ENCODE measurements around the gene KIF26B. TPM values are rescaled to one million over a fixed set of nuclear protein-coding genes. Genes with fewer than 3 reads are reported as not detected.

The KIF26B gene
- total RNA-seq, 3 donors from 2014 or later (not counting 1 experiment from before 2014, with no cell fraction given) = 0.16 to 0.96 (median 0.18) TPM

DNA sequence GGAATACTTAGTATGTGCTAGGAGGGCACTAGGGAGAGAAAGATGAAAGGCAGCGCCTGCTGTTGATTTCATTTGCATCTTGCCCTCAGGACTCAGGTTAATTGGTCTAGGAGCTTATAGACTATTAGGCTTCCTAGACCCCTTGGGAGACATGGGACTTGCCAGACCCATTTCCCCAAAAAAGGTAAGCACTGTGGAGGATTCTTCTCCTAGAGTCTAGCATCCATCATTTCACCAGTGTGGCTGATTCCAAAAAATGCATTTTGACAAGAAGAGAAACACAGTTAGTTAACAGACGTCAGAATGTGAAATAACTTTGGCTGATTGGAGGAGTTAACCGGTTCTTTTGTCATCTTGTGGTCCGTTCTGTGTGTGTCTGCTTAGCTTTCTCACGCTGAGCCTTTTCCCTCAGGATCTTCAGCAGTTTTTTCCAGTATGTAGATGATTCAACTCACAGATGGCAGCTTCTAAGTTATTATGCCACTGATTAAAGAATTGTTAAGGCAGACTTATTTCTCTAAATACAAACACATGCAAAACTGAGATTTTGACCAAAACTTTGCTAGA is 108.8 kb downstream of the KIF26B start:
- H3K27me3 ChIP-seq (ENCODE audit: control insufficient read depth, insufficient read depth, low read length) = no peaks in the 10 kb centered on the region
- H3K4me1 ChIP-seq (ENCODE audit: control insufficient read depth, insufficient read depth, low read length) = peaks cover 9% of the 10 kb centered on the region
- no peaks in the 10 kb centered on the region for H3K36me3 ChIP-seq (ENCODE audit: control insufficient read depth, insufficient read depth, low read length)
- H3K36me3 Mint-ChIP-seq = no peaks in the 10 kb centered on the region
- intact Hi-C loops (cut with micrococcal nuclease) = no loop called here
- no peak overlapping the region for H3K4me3 Mint-ChIP-seq
- TF ChIP-seq, protein P1, sequence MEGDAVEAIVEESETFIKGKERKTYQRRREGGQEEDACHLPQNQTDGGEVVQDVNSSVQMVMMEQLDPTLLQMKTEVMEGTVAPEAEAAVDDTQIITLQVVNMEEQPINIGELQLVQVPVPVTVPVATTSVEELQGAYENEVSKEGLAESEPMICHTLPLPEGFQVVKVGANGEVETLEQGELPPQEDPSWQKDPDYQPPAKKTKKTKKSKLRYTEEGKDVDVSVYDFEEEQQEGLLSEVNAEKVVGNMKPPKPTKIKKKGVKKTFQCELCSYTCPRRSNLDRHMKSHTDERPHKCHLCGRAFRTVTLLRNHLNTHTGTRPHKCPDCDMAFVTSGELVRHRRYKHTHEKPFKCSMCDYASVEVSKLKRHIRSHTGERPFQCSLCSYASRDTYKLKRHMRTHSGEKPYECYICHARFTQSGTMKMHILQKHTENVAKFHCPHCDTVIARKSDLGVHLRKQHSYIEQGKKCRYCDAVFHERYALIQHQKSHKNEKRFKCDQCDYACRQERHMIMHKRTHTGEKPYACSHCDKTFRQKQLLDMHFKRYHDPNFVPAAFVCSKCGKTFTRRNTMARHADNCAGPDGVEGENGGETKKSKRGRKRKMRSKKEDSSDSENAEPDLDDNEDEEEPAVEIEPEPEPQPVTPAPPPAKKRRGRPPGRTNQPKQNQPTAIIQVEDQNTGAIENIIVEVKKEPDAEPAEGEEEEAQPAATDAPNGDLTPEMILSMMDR (IDR thresholded peaks at IDR 0.05) = no peak
- H3K4me1 Mint-ChIP-seq = no peaks in the 10 kb centered on the region
- no peak overlapping the region for H3K27ac ChIP-seq (ENCODE audit: low read length)
- 83% methylated on average over 5 of the region's 5 CpGs for WGBS (ENCODE audit: insufficient coverage)
- H3K27ac Mint-ChIP-seq = no peak overlapping the region
- peaks cover 0 to 3% of the 10 kb centered on the region in 2 donors for H3K27me3 Mint-ChIP-seq (ENCODE audit: low read depth in 2 of 2)
- H3K4me3 ChIP-seq (ENCODE audit: low read length) = no peak overlapping the region
- no peaks in the 10 kb centered on the region for H3K9me3 ChIP-seq (ENCODE audit: control insufficient read depth, insufficient read depth, low read length)
- no peaks in the 10 kb centered on the region for H3K9me3 Mint-ChIP-seq
- DNase-seq (no peak), ATAC-seq (no peak)

DNA sequence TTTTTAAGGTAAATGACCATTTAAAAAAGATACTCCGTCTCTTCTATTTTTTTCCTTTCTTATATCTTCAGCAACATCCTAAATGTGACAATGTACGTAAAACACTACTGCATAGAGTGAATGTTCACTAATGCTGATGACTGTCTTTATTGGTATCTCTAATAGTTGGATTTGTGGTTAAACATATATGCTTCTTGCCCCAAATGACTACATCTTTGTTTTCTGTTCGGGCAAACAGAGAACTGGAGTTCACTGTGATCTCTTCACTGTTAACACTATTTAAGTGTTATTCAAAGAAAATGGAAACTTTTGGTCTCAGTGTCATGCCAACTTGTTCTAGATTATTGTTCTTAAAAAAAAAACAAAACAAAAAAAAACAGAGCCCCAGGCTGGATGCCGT is 109.4 kb downstream of the KIF26B start:
- 85% methylated on average over 1 of the region's 4 CpGs for WGBS (ENCODE audit: insufficient coverage)
- no peak for ATAC-seq
- no peaks in the 10 kb centered on the region for H3K36me3 ChIP-seq (ENCODE audit: control insufficient read depth, insufficient read depth, low read length)
- peaks cover 0 to 3% of the 10 kb centered on the region in 2 donors for H3K27me3 Mint-ChIP-seq (ENCODE audit: low read depth in 2 of 2)
- TF ChIP-seq, protein P1 (IDR thresholded peaks at IDR 0.05) = no peak
- no peaks in the 10 kb centered on the region for H3K4me1 Mint-ChIP-seq
- no peak overlapping the region for H3K4me3 Mint-ChIP-seq
- no peak overlapping the region for H3K4me3 ChIP-seq (ENCODE audit: low read length)
- intact Hi-C loops (cut with micrococcal nuclease) = no loop called here
- no peak overlapping the region for H3K27ac Mint-ChIP-seq
- no peaks in the 10 kb centered on the region for H3K27me3 ChIP-seq (ENCODE audit: control insufficient read depth, insufficient read depth, low read length)
- H3K27ac ChIP-seq (ENCODE audit: low read length) = no peak overlapping the region
- H3K4me1 ChIP-seq (ENCODE audit: control insufficient read depth, insufficient read depth, low read length) = peaks cover 9% of the 10 kb centered on the region
- no peak for DNase-seq
- no peaks in the 10 kb centered on the region for H3K36me3 Mint-ChIP-seq
- H3K9me3 Mint-ChIP-seq = no peaks in the 10 kb centered on the region
- H3K9me3 ChIP-seq (ENCODE audit: control insufficient read depth, insufficient read depth, low read length) = no peaks in the 10 kb centered on the region

DNA sequence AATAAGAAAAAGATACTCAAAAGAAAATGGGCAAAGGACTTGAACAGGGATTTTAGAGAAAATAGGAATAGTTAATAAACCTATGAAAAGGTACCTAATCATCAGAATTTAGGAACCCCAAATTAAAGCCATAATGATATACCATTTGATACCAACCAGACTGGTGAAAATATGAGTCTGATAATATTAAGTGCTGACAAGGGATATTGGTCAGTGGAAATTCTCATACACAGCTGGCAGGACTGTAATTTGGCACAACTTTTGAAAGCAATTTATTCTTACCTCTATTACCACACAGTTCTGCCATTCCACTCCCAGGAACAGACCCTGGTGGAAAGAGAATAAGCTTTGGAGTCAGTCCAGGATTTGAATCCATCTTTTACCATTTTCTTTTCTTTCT is 111.3 kb downstream of the KIF26B start:
- Histone ChIP-seq H3K4me3 (ENCODE audit: low read length) (no peak overlapping the region), H3K27me3 (ENCODE audit: control insufficient read depth, insufficient read depth, low read length) (no peaks in the 10 kb centered on the region), H3K9me3 (ENCODE audit: control insufficient read depth, insufficient read depth, low read length) (no peaks in the 10 kb centered on the region), H3K36me3 (ENCODE audit: control insufficient read depth, insufficient read depth, low read length) (no peaks in the 10 kb centered on the region), H3K27ac (ENCODE audit: low read length) (no peak overlapping the region), H3K4me1 (ENCODE audit: control insufficient read depth, insufficient read depth, low read length) (no peaks in the 10 kb centered on the region)
- TF ChIP-seq, protein P1 (IDR thresholded peaks at IDR 0.05) = no peak
- ATAC-seq (no peak), DNase-seq (no peak)
- H3K4me3 Mint-ChIP-seq = no peak overlapping the region
- H3K36me3 Mint-ChIP-seq = no peaks in the 10 kb centered on the region
- no peak overlapping the region for H3K27ac Mint-ChIP-seq
- H3K9me3 Mint-ChIP-seq = no peaks in the 10 kb centered on the region
- no peaks in the 10 kb centered on the region for H3K4me1 Mint-ChIP-seq
- intact Hi-C loops (cut with micrococcal nuclease) = no loop called here
- peaks cover 0 to 8% of the 10 kb centered on the region in 2 donors for H3K27me3 Mint-ChIP-seq (ENCODE audit: low read depth in 2 of 2)

DNA sequence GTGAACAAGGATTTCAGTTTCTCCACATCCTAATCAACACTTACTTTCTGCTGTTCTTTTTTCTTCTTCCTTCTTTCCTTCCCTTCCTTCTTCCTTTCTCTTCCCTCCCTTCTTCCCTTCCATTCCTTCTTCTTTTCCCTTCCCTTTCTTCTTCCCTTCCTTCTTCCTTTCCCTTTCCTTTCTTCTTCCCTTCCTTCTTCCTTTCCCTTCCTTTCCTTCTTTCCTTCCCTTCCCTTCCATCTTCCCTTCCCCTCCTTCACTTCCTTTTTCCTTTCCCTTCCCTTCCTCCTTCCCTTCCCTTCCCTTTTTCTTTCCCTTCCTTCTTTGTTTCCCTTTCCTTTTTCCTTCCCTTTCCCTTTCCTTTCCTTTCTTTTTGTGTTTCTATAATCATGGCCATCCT is 115.3 kb downstream of the KIF26B start:
- H3K27me3 Mint-ChIP-seq (ENCODE audit: low read depth in 2 of 2) = peaks cover 6 to 17% of the 10 kb centered on the region in 2 donors
- ATAC-seq = no peak
- no peaks in the 10 kb centered on the region for H3K4me1 ChIP-seq (ENCODE audit: control insufficient read depth, insufficient read depth, low read length)
- H3K4me3 Mint-ChIP-seq = no peak overlapping the region
- intact Hi-C loops (cut with micrococcal nuclease) = no loop called here
- no peak overlapping the region for H3K4me3 ChIP-seq (ENCODE audit: low read length)
- TF ChIP-seq, protein P1 (IDR thresholded peaks at IDR 0.05) = no peak
- no peak overlapping the region for H3K27ac ChIP-seq (ENCODE audit: low read length)
- H3K36me3 Mint-ChIP-seq = no peaks in the 10 kb centered on the region
- H3K27ac Mint-ChIP-seq = no peak overlapping the region
- no peaks in the 10 kb centered on the region for H3K9me3 ChIP-seq (ENCODE audit: control insufficient read depth, insufficient read depth, low read length)
- H3K9me3 Mint-ChIP-seq = no peaks in the 10 kb centered on the region
- DNase-seq = no peak
- peaks cover 2% of the 10 kb centered on the region for H3K27me3 ChIP-seq (ENCODE audit: control insufficient read depth, insufficient read depth, low read length)
- H3K36me3 ChIP-seq (ENCODE audit: control insufficient read depth, insufficient read depth, low read length) = no peaks in the 10 kb centered on the region
- H3K4me1 Mint-ChIP-seq = no peaks in the 10 kb centered on the region
